IMR-90 (cell line): ENCODE measurements around the gene OR52R1.

Source experiments
- BHLHE40 ChIP-seq: fragments of 150-350 bp; IDR thresholded peaks from 2 replicates; pipeline ENCODE4 v1.6.1; 2016; ENCODE audit warnings: mild to moderate bottlenecking, low read depth, low read length
- CEBPB ChIP-seq: IDR thresholded peaks from 2 replicates; pipeline ENCODE4 v1.6.1; 2012; ENCODE audit warnings: low read depth, low read length, improper control_type of control experiment
- CTCF ChIP-seq: conservative IDR thresholded peaks from 2 replicates; pipeline ENCODE4 v1.5.1; 2012; ENCODE audit warnings: mild to moderate bottlenecking, low read depth, low read length, improper control_type of control experiment
- ELK1 ChIP-seq: fragments of 150-350 bp; IDR thresholded peaks from 2 replicates; pipeline ENCODE4 v1.6.1; 2016; ENCODE audit warnings: low read depth, mild to moderate bottlenecking, low read length, moderate library complexity, borderline replicate concordance
- FOS ChIP-seq: fragments of 150-350 bp; IDR thresholded peaks from 2 replicates; pipeline ENCODE4 v1.6.1; 2016; ENCODE audit warnings: low read depth, low read length
- MAFK ChIP-seq: IDR thresholded peaks from 2 replicates; pipeline ENCODE4 v1.6.1; 2012; ENCODE audit warnings: low read depth, low read length, improper control_type of control experiment
- MXI1 ChIP-seq: IDR thresholded peaks from 2 replicates; pipeline ENCODE4 v1.6.1; 2012; ENCODE audit warnings: low read depth, mild to moderate bottlenecking, low read length, moderate library complexity, borderline replicate concordance
- POLR2A ChIP-seq: IDR thresholded peaks from 2 replicates; pipeline ENCODE4 v1.6.1; 2012; ENCODE audit warnings: mild to moderate bottlenecking, low read depth, low read length
- RAD21 ChIP-seq: IDR thresholded peaks from 2 replicates; pipeline ENCODE4 v1.6.1; 2012; ENCODE audit warnings: low read length, improper control_type of control experiment
- RCOR1 ChIP-seq: IDR thresholded peaks from 2 replicates; pipeline ENCODE4 v1.6.1; 2012; ENCODE audit warnings: mild to moderate bottlenecking, low read length, improper control_type of control experiment; ENCODE audit not compliant: insufficient replicate concordance
- RFX5 ChIP-seq: IDR thresholded peaks from 2 replicates; pipeline ENCODE4 v1.8.0; 2012; ENCODE audit warnings: low read depth, mild to moderate bottlenecking, low read length, moderate library complexity
- USF2 ChIP-seq: fragments of 150-350 bp; IDR thresholded peaks from 2 replicates; pipeline ENCODE4 v1.6.1; 2017; ENCODE audit warnings: mild to moderate bottlenecking, antibody characterized with exemption, low read length, low read depth

GRCh38 chr11:4851033-4851432, 46.9 kb upstream of the OR52R1 start:
- TF ChIP-seq CTCF (no peak), POLR2A (no peak), CEBPB (no peak), FOS (no peak), MAFK (no peak), USF2 (no peak), MXI1 (no peak), RCOR1 (no peak), RAD21 (no peak), RFX5 (no peak), ELK1 (no peak), BHLHE40 (peak; percentile 48; the same call in 1 of the 2 replicates)
